Smooth muscle cell (in vitro differentiated cells): Measurements from ENCODE around the gene PEX1. TPM values are rescaled to one million over a fixed set of nuclear protein-coding genes. Genes with fewer than 3 reads are reported as not detected.
"Not testable (repeated sequence)": the region's sequence is repeated elsewhere in the genome, so short reads cannot be mapped to it uniquely, and the experiment has no call there.

ENCODE experiments used
- DNase-seq: peaks from one replicate; lab custom pipeline; 2025; ENCODE audit not compliant: unreplicated experiment; lab: John Stamatoyannopoulos, UW
- H2AFZ ChIP-seq: fragments of 200-600 bp; sonication (generic); 2 replicates; pipeline ENCODE4 v1.6.0; 2016; ENCODE audit warnings: antibody characterized with exemption, low read depth, mild to moderate bottlenecking
- H3F3A ChIP-seq: fragments of 200-600 bp; sonication (generic); 2 replicates; pipeline ENCODE4 v1.6.0; 2017; ENCODE audit warnings: antibody characterized with exemption, low read depth
- H3K27ac ChIP-seq: fragments of 200-600 bp; sonication (generic); 2 replicates; pipeline ENCODE4 v1.5.1; 2016; ENCODE audit warnings: low read depth, mild to moderate bottlenecking
- H3K27me3 ChIP-seq: fragments of 200-600 bp; sonication (generic); 2 replicates; pipeline ENCODE4 v1.6.1; 2016; ENCODE audit warnings: low read depth, mild to moderate bottlenecking
- H3K36me3 ChIP-seq: fragments of 200-600 bp; sonication (generic); 2 replicates; pipeline ENCODE4 v1.5.1; 2016; ENCODE audit warnings: low read depth
- H3K4me1 ChIP-seq: fragments of 200-600 bp; sonication (generic); 2 replicates; pipeline ENCODE4 v1.5.1; 2016; ENCODE audit warnings: low read depth
- H3K4me2 ChIP-seq: fragments of 200-600 bp; sonication (generic); 2 replicates; pipeline ENCODE4 v1.6.0; 2016; ENCODE audit warnings: mild to moderate bottlenecking
- H3K4me3 ChIP-seq: fragments of 200-600 bp; sonication (generic); 2 replicates; pipeline ENCODE4 v1.5.1; 2016; ENCODE audit warnings: mild to moderate bottlenecking
- H3K79me2 ChIP-seq: fragments of 200-600 bp; sonication (generic); 2 replicates; pipeline ENCODE4 v1.6.0; 2016; ENCODE audit warnings: low read depth, mild to moderate bottlenecking
- H3K9ac ChIP-seq: fragments of 200-600 bp; sonication (generic); 2 replicates; pipeline ENCODE4 v1.6.0; 2016; ENCODE audit warnings: low read depth
- H3K9me3 ChIP-seq: fragments of 200-600 bp; sonication (generic); replicated peaks from 2 replicates; pipeline ENCODE4 v1.5.1; 2016; ENCODE audit warnings: low read depth
- H4K20me1 ChIP-seq: fragments of 200-600 bp; sonication (generic); 2 replicates; pipeline ENCODE4 v1.6.0; 2016; ENCODE audit warnings: low read depth
- CTCF ChIP-seq: fragments of 200-600 bp; sonication (generic); IDR thresholded peaks from 2 replicates; pipeline ENCODE4 v1.5.1; 2017; ENCODE audit warnings: borderline replicate concordance, mild to moderate bottlenecking, antibody characterized with exemption; ENCODE audit not compliant: insufficient read depth, poor library complexity, severe bottlenecking
- WGBS: methylation state at CpG from one replicate; pipeline ENCODE4 v1.1.7; 2016; ENCODE audit warnings: low lambda C conversion rate; 5-methylcytosine and 5-hydroxymethylcytosine counted together
- polyA plus RNA-seq: library from polyadenylated mRNA; unstranded; fragments of >200 nt; fragmentation: Nextera tagmentation; extraction: Ambion mirVana; gene quantifications from 2 replicates; pipeline ENCODE4 v1.2.1, GENCODE V29; 2016
- total RNA-seq: library from RNA; depleted of rRNA; stranded (reverse); fragments of >200 nt; gene quantifications from 2 replicates; pipeline ENCODE4 v1.2.3, GENCODE V29; 2014

Gene PEX1
- total and polyA plus RNA-seq, 2 experiments from 2014 or later: 4.4 to 10.8 TPM

GRCh38 chr7:92478711-92479110 is 49.6 kb downstream of the PEX1 start:
- Histone ChIP-seq H3K9me3 (no peaks in the 10 kb centered on the region), H3K9ac (no peak overlapping the region), H3K27ac (no peak overlapping the region), H3F3A (no peaks in the 10 kb centered on the region), H4K20me1 (no peaks in the 10 kb centered on the region), H3K4me2 (no peak overlapping the region), H3K36me3 (no peaks in the 10 kb centered on the region), H3K4me3 (no peak overlapping the region), H3K79me2 (no peaks in the 10 kb centered on the region), H2AFZ (no peak overlapping the region), H3K4me1 (no peaks in the 10 kb centered on the region), H3K27me3 (no peaks in the 10 kb centered on the region)
- TF ChIP-seq CTCF: no peak
- 96% methylated on average over 4 of the region's 4 CpGs for WGBS
- DNase-seq: no peak

- 82% methylated on average over 9 of the region's 9 CpGs for WGBS
- H3K27ac ChIP-seq: no peak overlapping the region
- no peaks in the 10 kb centered on the region for H3K27me3 ChIP-seq
- H2AFZ ChIP-seq: no peak overlapping the region
- no peak overlapping the region for H3K4me2 ChIP-seq
- no peaks in the 10 kb centered on the region for H4K20me1 ChIP-seq
- H3K36me3 ChIP-seq: no peaks in the 10 kb centered on the region
- H3K9ac ChIP-seq: no peak overlapping the region
- H3K4me3 ChIP-seq: no peak overlapping the region
- H3K4me1 ChIP-seq: no peaks in the 10 kb centered on the region
- TF ChIP-seq CTCF: no peak
- no peak for DNase-seq
- H3F3A ChIP-seq: no peaks in the 10 kb centered on the region
- no peaks in the 10 kb centered on the region for H3K9me3 ChIP-seq
- no peaks in the 10 kb centered on the region for H3K79me2 ChIP-seq
Observed at GRCh38 chr7:92478095-92478494, 50.2 kb downstream of the PEX1 start.

GRCh38 chr7:92477681-92478080 is 50.6 kb downstream of the PEX1 start, which contains the start of gene ERVW-1:
Gene ERVW-1 (minus strand): TSS chr7:92477946. CDS start chr7:92470381, 7,565 bp downstream.
- H3K27ac ChIP-seq, H3K9ac ChIP-seq, H3F3A ChIP-seq, H3K4me2 ChIP-seq, H3K79me2 ChIP-seq, H3K4me1 ChIP-seq, H3K27me3 ChIP-seq, H3K4me3 ChIP-seq, H3K36me3 ChIP-seq, DNase-seq, H4K20me1 ChIP-seq, H3K9me3 ChIP-seq, H2AFZ ChIP-seq: not testable (repeated sequence)
- 92% methylated on average over 11 of the region's 11 CpGs for WGBS

DNA sequence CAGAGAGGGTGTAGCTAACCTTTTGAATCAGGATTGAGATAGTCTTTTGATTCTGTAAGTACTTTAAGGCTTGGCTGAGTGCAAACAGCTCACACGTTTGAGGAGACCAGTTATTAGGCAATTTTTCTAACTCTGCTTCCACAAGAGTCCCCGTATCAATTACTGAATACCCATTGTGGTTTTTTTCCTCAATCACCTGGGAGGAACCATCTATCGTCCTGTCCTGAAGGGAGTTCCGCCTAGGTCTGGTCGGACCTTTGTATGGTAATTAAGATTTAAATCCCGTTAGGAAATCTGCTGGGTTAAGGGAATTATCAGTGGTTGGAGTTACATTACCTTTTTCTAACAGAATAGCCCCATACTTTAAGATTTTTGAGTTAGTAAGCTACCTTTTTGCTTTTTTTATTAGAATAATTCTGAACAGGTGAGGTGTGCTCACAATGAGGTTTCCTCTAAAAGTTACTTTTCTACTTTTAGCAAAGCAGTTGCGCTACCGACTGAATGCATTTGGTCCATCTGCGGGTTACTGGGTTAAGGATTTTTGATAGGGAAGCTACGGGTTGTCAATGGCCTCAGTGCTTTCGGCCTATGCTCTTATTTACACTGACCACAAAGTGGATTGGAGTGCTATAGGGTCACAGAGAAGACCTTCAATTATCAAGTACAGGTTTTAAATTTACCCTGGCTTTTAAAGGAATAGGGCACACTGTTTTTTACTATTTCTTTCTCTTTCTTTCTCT is 52.3 kb downstream of the PEX1 start:
- not testable (repeated sequence) for H3K9ac ChIP-seq, H3K4me1 ChIP-seq, H3K36me3 ChIP-seq, H3K9me3 ChIP-seq, H2AFZ ChIP-seq, DNase-seq, H3K4me2 ChIP-seq, H3K79me2 ChIP-seq, H3K4me3 ChIP-seq, H3K27ac ChIP-seq, H3K27me3 ChIP-seq, H3F3A ChIP-seq, H4K20me1 ChIP-seq
- 87% methylated on average over 11 of the region's 11 CpGs for WGBS

DNA sequence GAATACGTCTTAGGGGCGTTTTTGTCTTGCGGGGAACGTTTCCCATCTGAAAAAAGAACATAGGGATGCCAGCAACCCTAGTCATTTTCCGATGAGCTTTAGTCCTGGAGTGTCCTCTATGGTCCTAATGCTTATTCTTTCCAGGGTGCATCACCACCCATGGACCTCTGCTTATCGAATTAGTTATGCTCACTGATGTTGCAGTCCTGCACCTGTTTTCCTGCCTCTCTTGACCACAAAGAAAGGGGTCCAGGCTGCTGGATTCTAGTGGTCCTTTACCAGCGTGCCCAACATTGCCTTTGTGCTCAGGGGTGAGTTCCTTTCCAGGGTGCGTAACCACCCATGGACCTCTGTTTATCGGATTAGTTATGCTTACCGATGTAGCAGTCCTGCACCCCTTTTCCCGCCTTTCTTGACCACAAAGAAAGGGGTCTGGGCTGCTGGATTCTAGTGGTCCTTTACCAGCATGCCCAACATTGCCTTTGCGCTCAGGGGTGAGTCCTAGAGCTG is 53.0 kb downstream of the PEX1 start:
- DNase-seq, H3K9ac ChIP-seq, H3K4me2 ChIP-seq, H3K27me3 ChIP-seq, H3K4me1 ChIP-seq, H4K20me1 ChIP-seq, H3K27ac ChIP-seq, H3K79me2 ChIP-seq, H3K4me3 ChIP-seq, H2AFZ ChIP-seq, H3F3A ChIP-seq, H3K36me3 ChIP-seq, H3K9me3 ChIP-seq: not testable (repeated sequence)
- 89% methylated on average over 12 of the region's 12 CpGs for WGBS

DNA sequence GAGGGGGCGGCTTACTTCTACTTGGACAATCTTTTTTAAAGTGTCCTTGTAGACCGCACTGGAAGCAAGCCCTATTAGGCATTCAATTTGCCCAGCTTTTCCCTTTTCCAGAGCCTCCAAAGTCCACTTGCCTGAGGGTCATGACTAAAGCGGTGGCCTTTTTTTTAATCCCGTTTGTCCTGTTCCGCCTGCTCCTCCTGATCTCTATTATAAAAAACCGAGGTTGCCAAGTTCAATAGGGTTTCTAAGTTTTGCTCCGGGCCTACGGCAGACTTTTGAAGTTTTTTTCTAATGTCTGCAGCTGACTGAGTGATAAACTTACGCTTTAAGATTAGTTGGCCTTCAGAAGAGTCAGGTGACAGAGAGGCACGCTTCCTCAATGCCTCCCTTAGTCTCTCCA is 54.3 kb downstream of the PEX1 start:
- WGBS: 67% methylated on average over 10 of the region's 10 CpGs

GRCh38 chr7:92468589-92468988 is 59.7 kb downstream of the PEX1 start:
- not testable (repeated sequence) for DNase-seq

More for the DNA sequence above, 54.3 kb downstream of the PEX1 start:
- H3K27me3 ChIP-seq, DNase-seq, H3K9me3 ChIP-seq, H4K20me1 ChIP-seq, H3K4me1 ChIP-seq, H2AFZ ChIP-seq, H3K4me3 ChIP-seq, H3F3A ChIP-seq, H3K9ac ChIP-seq, H3K36me3 ChIP-seq, H3K79me2 ChIP-seq, H3K4me2 ChIP-seq, H3K27ac ChIP-seq: not testable (repeated sequence)

More at GRCh38 chr7:92468589-92468988, 59.7 kb downstream of the PEX1 start:
- WGBS: 95% methylated on average over 9 of the region's 9 CpGs
- not testable (repeated sequence) for H3K9ac ChIP-seq, H3K79me2 ChIP-seq, H3K4me1 ChIP-seq, H3K27me3 ChIP-seq, H3K4me3 ChIP-seq, H3K4me2 ChIP-seq, H3F3A ChIP-seq, H2AFZ ChIP-seq, H4K20me1 ChIP-seq, H3K36me3 ChIP-seq, H3K9me3 ChIP-seq, H3K27ac ChIP-seq
